Activated CD8-positive, alpha-beta T cell treated with anti-CD3 and anti-CD28 coated beads, Interleukin-2, amount 10 ng/mL, durations not matched to agents 7 days and 5 days (primary cell): Measurements from ENCODE around the gene JAKMIP1. TPM values are rescaled to one million over a fixed set of nuclear protein-coding genes. Genes with fewer than 3 reads are reported as not detected.
A peak's percentile ranks its signal among the peaks of the same experiment; 100 is the strongest.

Source experiments
- ATAC-seq: fragments of 150-1000 bp; cut with Tn5 transposase; one replicate; pipeline ENCODE4 v1.10.0; 2021; ENCODE audit warnings: moderate library complexity
- CTCF ChIA-PET: fragments of 350-600 bp; sonication (Branson Sonifier 250); formaldehyde crosslinking; loops from one replicate; lab custom pipeline; 2021; ENCODE audit warnings: antibody characterized with exemption; lab: Charles Lee
- POLR2A ChIA-PET: fragments of 350-600 bp; sonication (Branson Sonifier 250); formaldehyde crosslinking; loops from one replicate; lab custom pipeline; 2021; ENCODE audit warnings: antibody characterized with exemption; lab: Charles Lee
- DNase-seq: peaks from one replicate; pipeline ENCODE4 v3.0.0-alpha.2; 2020
- H3K27ac Mint-ChIP-seq: one replicate; pipeline ENCODE4 v1.8.0; 2021; ENCODE audit warnings: mild to moderate bottlenecking, mixed read lengths
- H3K27me3 Mint-ChIP-seq: one replicate; pipeline ENCODE4 v1.8.0; 2021; ENCODE audit warnings: low read depth, mixed read lengths
- H3K36me3 Mint-ChIP-seq: one replicate; pipeline ENCODE4 v1.8.0; 2021; ENCODE audit warnings: low read depth, mixed read lengths
- H3K4me1 Mint-ChIP-seq: one replicate; pipeline ENCODE4 v1.8.0; 2021; ENCODE audit warnings: low read depth, mixed read lengths
- H3K4me3 Mint-ChIP-seq: one replicate; pipeline ENCODE4 v1.8.0; 2021; ENCODE audit warnings: mild to moderate bottlenecking, mixed read lengths
- H3K9me3 Mint-ChIP-seq: one replicate; pipeline ENCODE4 v1.8.0; 2022; ENCODE audit warnings: mixed read lengths; ENCODE audit not compliant: insufficient read depth
- total RNA-seq, 2 experiments: library from RNA; stranded (reverse); gene quantifications; one replicate each; pipeline ENCODE4 v1.2.3, GENCODE V29; 2021

Gene JAKMIP1
- total RNA-seq, 2 experiments from 2014 or later: 9.3 to 9.6 TPM

- CTCF ChIA-PET: interaction anchor here (1.3 kb wide), 1 partner anchor 9 kb away, joined by 3 read pairs; no protein-coding TSS in a partner anchor
These were observed 10.8 kb downstream of the JAKMIP1 start for GRCh38 chr4:6189511-6189910.

GRCh38 chr4:6188687-6189305, 11.6 kb downstream of the JAKMIP1 start:
- peaks cover 5% of the 10 kb centered on the region for H3K27me3 Mint-ChIP-seq
- H3K4me3 Mint-ChIP-seq: no peak overlapping the region
- ATAC-seq: no peak
- ChIA-PET POLR2A (interaction anchor here (0.6 kb wide), 2 partner anchors 9 to 13 kb away, joined by 3 to 4 read pairs; no protein-coding TSS in a partner anchor), CTCF (no interaction called here)
- H3K36me3 Mint-ChIP-seq: peaks cover 23% of the 10 kb centered on the region
- no peak for DNase-seq
- H3K4me1 Mint-ChIP-seq: peaks cover 29% of the 10 kb centered on the region
- no peaks in the 10 kb centered on the region for H3K9me3 Mint-ChIP-seq
- no peak overlapping the region for H3K27ac Mint-ChIP-seq

More at GRCh38 chr4:6189511-6189910, 10.8 kb downstream of the JAKMIP1 start:
- DNase-seq (no peak), ATAC-seq (no peak)
- Mint-ChIP-seq H3K4me1 (peaks cover 22% of the 10 kb centered on the region), H3K27me3 (peaks cover 7% of the 10 kb centered on the region), H3K27ac (no peak overlapping the region), H3K9me3 (no peaks in the 10 kb centered on the region), H3K36me3 (peaks cover 23% of the 10 kb centered on the region), H3K4me3 (no peak overlapping the region)
- POLR2A ChIA-PET: interaction anchor here (2.6 kb wide), 1 partner anchor 8 kb away, joined by 15 read pairs; no protein-coding TSS in a partner anchor

- H3K36me3 Mint-ChIP-seq: peaks cover 43% of the 10 kb centered on the region
- POLR2A ChIA-PET: interaction anchor here (0.5 to 8.7 kb wide), 3 partner anchors 12 to 31 kb away, joined by 3 to 150 read pairs (median 3); partner anchors contain the start of gene JAKMIP1
These were observed 16.2 kb downstream of the JAKMIP1 start for GRCh38 chr4:6184169-6184568.

GRCh38 chr4:6183740-6184139, 16.6 kb downstream of the JAKMIP1 start:
- Mint-ChIP-seq H3K27me3 (peaks cover 2% of the 10 kb centered on the region), H3K36me3 (peaks cover 46% of the 10 kb centered on the region), H3K27ac (peak overlapping the region; percentile 65), H3K9me3 (peaks cover 2% of the 10 kb centered on the region), H3K4me1 (peaks cover 74% of the 10 kb centered on the region), H3K4me3 (peak overlapping the region; percentile 30)
- no peak for ATAC-seq
- ChIA-PET CTCF (interaction anchor here (0.8 to 1.6 kb wide), 4 partner anchors 11 to 49 kb away, joined by 3 to 4 read pairs (median 4); no protein-coding TSS in a partner anchor), POLR2A (interaction anchor here (0.5 to 8.7 kb wide), 2 partner anchors 13 to 16 kb away, joined by 3 to 150 read pairs; partner anchors contain the start of gene JAKMIP1)
- no peak for DNase-seq

More at GRCh38 chr4:6184169-6184568, 16.2 kb downstream of the JAKMIP1 start:
- Mint-ChIP-seq H3K4me3 (no peak overlapping the region), H3K27ac (peak overlapping the region; percentile 65), H3K27me3 (peaks cover 2% of the 10 kb centered on the region), H3K4me1 (peaks cover 70% of the 10 kb centered on the region), H3K9me3 (no peaks in the 10 kb centered on the region)
- DNase-seq (no peak), ATAC-seq (no peak)
- CTCF ChIA-PET: interaction anchor here (0.8 to 1.6 kb wide), 4 partner anchors 10 to 50 kb away, joined by 3 to 4 read pairs (median 4); no protein-coding TSS in a partner anchor

GRCh38 chr4:6182376-6183280, 17.7 kb downstream of the JAKMIP1 start:
- H3K4me1 Mint-ChIP-seq: peaks cover 85% of the 10 kb centered on the region
- H3K27me3 Mint-ChIP-seq: no peaks in the 10 kb centered on the region
- ChIA-PET CTCF (interaction anchor here (1.0 to 3.6 kb wide), 7 partner anchors 9 to 67 kb away, joined by 3 to 21 read pairs (median 15); partner anchors contain the start of gene JAKMIP1), POLR2A (interaction anchor here (1.2 to 8.7 kb wide), 2 partner anchors 17 to 26 kb away, joined by 5 to 150 read pairs; partner anchors contain the start of gene JAKMIP1)
- H3K27ac Mint-ChIP-seq: peak overlapping the region; percentile 97
- H3K9me3 Mint-ChIP-seq: peaks cover 13% of the 10 kb centered on the region
- no peak overlapping the region for H3K4me3 Mint-ChIP-seq
- no peak for ATAC-seq
- DNase-seq: no peak
- peaks cover 52% of the 10 kb centered on the region for H3K36me3 Mint-ChIP-seq

GRCh38 chr4:6180841-6181631, 19.3 kb downstream of the JAKMIP1 start:
- H3K4me3 Mint-ChIP-seq: peak overlapping the region; percentile 43

GRCh38 chr4:6179362-6179761, 21.0 kb downstream of the JAKMIP1 start:
- Mint-ChIP-seq H3K27ac (peak overlapping the region; percentile 97), H3K9me3 (peaks cover 16% of the 10 kb centered on the region), H3K36me3 (peaks cover 56% of the 10 kb centered on the region), H3K27me3 (no peaks in the 10 kb centered on the region), H3K4me1 (peaks cover 76% of the 10 kb centered on the region), H3K4me3 (peak overlapping the region; percentile 43)
- peak; percentile 9 for ATAC-seq
- peak; percentile 75 for DNase-seq
- ChIA-PET CTCF (interaction anchor here (2.2 to 3.6 kb wide), 4 partner anchors 12 to 45 kb away, joined by 15 to 17 read pairs (median 16); partner anchors contain the start of gene JAKMIP1), POLR2A (interaction anchor here (8.7 kb wide), 1 partner anchor 20 kb away, joined by 150 read pairs; the partner anchor contains the start of gene JAKMIP1)

More at GRCh38 chr4:6180841-6181631, 19.3 kb downstream of the JAKMIP1 start:
- Mint-ChIP-seq H3K4me1 (peaks cover 83% of the 10 kb centered on the region), H3K9me3 (peaks cover 16% of the 10 kb centered on the region), H3K36me3 (peaks cover 46% of the 10 kb centered on the region), H3K27me3 (no peaks in the 10 kb centered on the region), H3K27ac (peak overlapping the region; percentile 97)
- peak; percentile 81 for DNase-seq
- CTCF ChIA-PET: interaction anchor here (0.8 to 3.6 kb wide), 12 partner anchors 9 to 183 kb away, joined by 3 to 21 read pairs (median 7); partner anchors contain the start of gene JAKMIP1
- POLR2A ChIA-PET: interaction anchor here (0.7 to 8.7 kb wide), 10 partner anchors 9 to 958 kb away, joined by 3 to 150 read pairs (median 4); partner anchors contain the start of genes JAKMIP1 and MRFAP1
- ATAC-seq: peak; percentile 89

- peaks cover 70% of the 10 kb centered on the region for H3K4me1 Mint-ChIP-seq
- no peak for DNase-seq
- ATAC-seq: no peak
- peaks cover 16% of the 10 kb centered on the region for H3K9me3 Mint-ChIP-seq
- H3K27ac Mint-ChIP-seq: peak overlapping the region; percentile 97
- ChIA-PET POLR2A (interaction anchor here (1.1 to 8.7 kb wide), 2 partner anchors 12 to 21 kb away, joined by 3 to 150 read pairs; partner anchors contain the start of gene JAKMIP1), CTCF (no interaction called here)
- no peaks in the 10 kb centered on the region for H3K27me3 Mint-ChIP-seq
- H3K4me3 Mint-ChIP-seq: peak overlapping the region; percentile 43
- H3K36me3 Mint-ChIP-seq: peaks cover 56% of the 10 kb centered on the region
These were observed 21.6 kb downstream of the JAKMIP1 start for GRCh38 chr4:6178757-6179156.

GRCh38 chr4:6177587-6178197, 22.7 kb downstream of the JAKMIP1 start:
- no peaks in the 10 kb centered on the region for H3K27me3 Mint-ChIP-seq
- H3K4me3 Mint-ChIP-seq: peak overlapping the region; percentile 30
- H3K4me1 Mint-ChIP-seq: peaks cover 68% of the 10 kb centered on the region
- POLR2A ChIA-PET: interaction anchor here (1.1 to 8.7 kb wide), 2 partner anchors 13 to 22 kb away, joined by 3 to 150 read pairs; partner anchors contain the start of gene JAKMIP1
- DNase-seq: peak; percentile 81
- peaks cover 16% of the 10 kb centered on the region for H3K9me3 Mint-ChIP-seq
- H3K27ac Mint-ChIP-seq: peak overlapping the region; percentile 90
- H3K36me3 Mint-ChIP-seq: peaks cover 51% of the 10 kb centered on the region
- CTCF ChIA-PET: interaction anchor here (1.0 kb wide), 1 partner anchor 180 kb away, joined by 3 read pairs; no protein-coding TSS in a partner anchor
- ATAC-seq: peak; percentile 15

- H3K27me3 Mint-ChIP-seq: no peaks in the 10 kb centered on the region
- no peak for DNase-seq
- peaks cover 16% of the 10 kb centered on the region for H3K9me3 Mint-ChIP-seq
- peaks cover 53% of the 10 kb centered on the region for H3K36me3 Mint-ChIP-seq
- ChIA-PET POLR2A (no interaction called here), CTCF (no interaction called here)
- H3K27ac Mint-ChIP-seq: no peak overlapping the region
- ATAC-seq: no peak
- peaks cover 56% of the 10 kb centered on the region for H3K4me1 Mint-ChIP-seq
- H3K4me3 Mint-ChIP-seq: no peak overlapping the region
These were observed 24.9 kb downstream of the JAKMIP1 start for GRCh38 chr4:6175426-6175825.
